HUES6 (cell line): ENCODE data around the gene TBCK.

Experiments
- H3K27ac ChIP-seq: 2 replicates; pipeline ENCODE4 v1.7.0; 2013; ENCODE audit warnings: low read depth, mild to moderate bottlenecking, low read length, inconsistent platforms
- H3K27me3 ChIP-seq: 2 replicates; pipeline ENCODE4 v1.6.1; 2013; ENCODE audit warnings: low read length; ENCODE audit not compliant: control insufficient read depth, insufficient read depth
- H3K36me3 ChIP-seq: 2 replicates; pipeline ENCODE4 v1.6.1; 2013; ENCODE audit warnings: low read length; ENCODE audit not compliant: control insufficient read depth, insufficient read depth
- H3K4me1 ChIP-seq: 2 replicates; pipeline ENCODE4 v1.6.1; 2013; ENCODE audit warnings: low read length; ENCODE audit not compliant: control insufficient read depth, insufficient read depth
- H3K4me3 ChIP-seq: 2 replicates; pipeline ENCODE4 v1.5.1; 2013; ENCODE audit warnings: low read depth, low read length
- H3K9ac ChIP-seq: one replicate; pipeline ENCODE4 v1.6.1; 2013; ENCODE audit warnings: mild to moderate bottlenecking, low read length
- H3K9me3 ChIP-seq: 2 replicates; pipeline ENCODE4 v1.6.1; 2013; ENCODE audit warnings: low read depth, low read length; ENCODE audit not compliant: control insufficient read depth, insufficient read depth

Gene TBCK

GRCh38 chr4:106080376-106080775, 235.6 kb downstream of the TBCK start:
- Histone ChIP-seq H3K4me3 (no peak overlapping the region), H3K27ac (no peak overlapping the region), H3K36me3 (no peaks in the 10 kb centered on the region), H3K9me3 (peaks cover 30% of the 10 kb centered on the region), H3K9ac (no peak overlapping the region), H3K27me3 (no peaks in the 10 kb centered on the region), H3K4me1 (no peaks in the 10 kb centered on the region)

- H3K27ac ChIP-seq: no peak overlapping the region
- no peak overlapping the region for H3K9ac ChIP-seq
- H3K9me3 ChIP-seq: peaks cover 32% of the 10 kb centered on the region
- no peaks in the 10 kb centered on the region for H3K36me3 ChIP-seq
- no peaks in the 10 kb centered on the region for H3K4me1 ChIP-seq
- no peak overlapping the region for H3K4me3 ChIP-seq
- no peaks in the 10 kb centered on the region for H3K27me3 ChIP-seq
Observed at GRCh38 chr4:106079616-106080015, 236.4 kb downstream of the TBCK start.

GRCh38 chr4:106065018-106065417, 251.0 kb downstream of the TBCK start:
- Histone ChIP-seq H3K4me1 (no peaks in the 10 kb centered on the region), H3K4me3 (no peak overlapping the region), H3K9me3 (no peaks in the 10 kb centered on the region), H3K27me3 (no peaks in the 10 kb centered on the region), H3K27ac (no peak overlapping the region), H3K9ac (no peak overlapping the region), H3K36me3 (no peaks in the 10 kb centered on the region)

GRCh38 chr4:106063009-106063408, 253.0 kb downstream of the TBCK start:
- no peak overlapping the region for H3K9ac ChIP-seq
- H3K4me1 ChIP-seq: peaks cover 6% of the 10 kb centered on the region
- H3K9me3 ChIP-seq: no peaks in the 10 kb centered on the region
- H3K4me3 ChIP-seq: no peak overlapping the region
- H3K36me3 ChIP-seq: no peaks in the 10 kb centered on the region
- H3K27me3 ChIP-seq: no peaks in the 10 kb centered on the region
- no peak overlapping the region for H3K27ac ChIP-seq

- Histone ChIP-seq H3K9me3 (no peaks in the 10 kb centered on the region), H3K36me3 (no peaks in the 10 kb centered on the region), H3K4me1 (peaks cover 10% of the 10 kb centered on the region), H3K4me3 (no peak overlapping the region), H3K27me3 (no peaks in the 10 kb centered on the region), H3K9ac (no peak overlapping the region), H3K27ac (no peak overlapping the region)
Observed at GRCh38 chr4:106062452-106062875, 253.5 kb downstream of the TBCK start.

GRCh38 chr4:106058921-106059320, 257.1 kb downstream of the TBCK start:
- Histone ChIP-seq H3K9me3 (no peaks in the 10 kb centered on the region), H3K36me3 (no peaks in the 10 kb centered on the region)

GRCh38 chr4:106056914-106057313, 259.1 kb downstream of the TBCK start:
- H3K4me3 ChIP-seq: no peak overlapping the region
- H3K9me3 ChIP-seq: no peaks in the 10 kb centered on the region
- H3K36me3 ChIP-seq: no peaks in the 10 kb centered on the region
- peaks cover 15% of the 10 kb centered on the region for H3K4me1 ChIP-seq
- no peak overlapping the region for H3K27ac ChIP-seq
- no peak overlapping the region for H3K9ac ChIP-seq
- no peaks in the 10 kb centered on the region for H3K27me3 ChIP-seq

More at GRCh38 chr4:106058921-106059320, 257.1 kb downstream of the TBCK start:
- Histone ChIP-seq H3K4me3 (no peak overlapping the region), H3K27me3 (no peaks in the 10 kb centered on the region), H3K9ac (no peak overlapping the region), H3K4me1 (peaks cover 15% of the 10 kb centered on the region), H3K27ac (no peak overlapping the region)

GRCh38 chr4:106051514-106051913, 264.5 kb downstream of the TBCK start:
- Histone ChIP-seq H3K36me3 (no peaks in the 10 kb centered on the region), H3K27ac (no peak overlapping the region), H3K9me3 (no peaks in the 10 kb centered on the region), H3K4me1 (no peaks in the 10 kb centered on the region), H3K27me3 (no peaks in the 10 kb centered on the region), H3K9ac (no peak overlapping the region), H3K4me3 (no peak overlapping the region)

- Histone ChIP-seq H3K36me3 (no peaks in the 10 kb centered on the region), H3K9me3 (no peaks in the 10 kb centered on the region), H3K9ac (no peak overlapping the region), H3K4me3 (no peak overlapping the region), H3K27ac (no peak overlapping the region), H3K4me1 (no peaks in the 10 kb centered on the region), H3K27me3 (no peaks in the 10 kb centered on the region)
Observed at GRCh38 chr4:106049490-106049889, 266.5 kb downstream of the TBCK start.

GRCh38 chr4:106048250-106048971, 267.6 kb downstream of the TBCK start:
- no peaks in the 10 kb centered on the region for H3K36me3 ChIP-seq
- H3K4me3 ChIP-seq: no peak overlapping the region
- H3K4me1 ChIP-seq: no peaks in the 10 kb centered on the region
- no peak overlapping the region for H3K27ac ChIP-seq
- no peak overlapping the region for H3K9ac ChIP-seq
- no peaks in the 10 kb centered on the region for H3K9me3 ChIP-seq
- H3K27me3 ChIP-seq: no peaks in the 10 kb centered on the region

- Histone ChIP-seq H3K27me3 (no peaks in the 10 kb centered on the region), H3K27ac (no peak overlapping the region), H3K9ac (no peak overlapping the region), H3K4me3 (no peak overlapping the region), H3K36me3 (no peaks in the 10 kb centered on the region), H3K9me3 (no peaks in the 10 kb centered on the region), H3K4me1 (no peaks in the 10 kb centered on the region)
Observed at GRCh38 chr4:106046083-106046482, 269.9 kb downstream of the TBCK start.
